CD14-positive monocyte (primary cell): ENCODE data around the gene SRC. TPM values are rescaled to one million over a fixed set of nuclear protein-coding genes. Genes with fewer than 3 reads are reported as not detected.

Experiments
- DNase-seq, 3 donors: peaks; one replicate each; pipeline ENCODE4 v3.0.0-alpha.2; 2011 to 2022
- H2AFZ ChIP-seq: 2 replicates; pipeline ENCODE4 v1.6.0; 2012; ENCODE audit warnings: mild to moderate bottlenecking, low read depth, low read length, inconsistent platforms; ENCODE audit not compliant: insufficient read depth, poor library complexity, severe bottlenecking
- H3K27ac ChIP-seq, 2 donors: 1 replicate in 1 of 2; 2 replicates in 1 of 2; pipeline ENCODE4 v1.5.1; 2012 to 2013; ENCODE audit warnings: low read length in 2 of 2, control low read depth in 1 of 2, inconsistent platforms in 1 of 2, low read depth in 1 of 2, mild to moderate bottlenecking in 1 of 2
- H3K27me3 ChIP-seq, 2 donors: one replicate each; pipeline versions ENCODE4 v1.6.0 to v1.6.1; 2011 to 2013; ENCODE audit warnings: low read length in 2 of 2; ENCODE audit not compliant: control insufficient read depth in 2 of 2, insufficient read depth in 2 of 2
- H3K36me3 ChIP-seq, 2 donors: replicated peaks in 1 of 2; 1 replicate in 1 of 2; 2 replicates in 1 of 2; pipeline versions ENCODE4 v1.5.1 to v1.6.1; 2012 to 2013; ENCODE audit warnings: low read length in 2 of 2, control low read depth in 1 of 2, inconsistent platforms in 1 of 2, mild to moderate bottlenecking in 1 of 2; ENCODE audit not compliant: insufficient read depth in 2 of 2, control insufficient read depth in 1 of 2
- H3K4me1 ChIP-seq, 2 donors: 1 replicate in 1 of 2; 2 replicates in 1 of 2; pipeline versions ENCODE4 v1.5.1 to v1.6.1; 2012 to 2013; ENCODE audit warnings: low read length in 2 of 2, control low read depth in 1 of 2, inconsistent platforms in 1 of 2, mild to moderate bottlenecking in 1 of 2, moderate library complexity in 1 of 2; ENCODE audit not compliant: insufficient read depth in 2 of 2, control insufficient read depth in 1 of 2
- H3K4me2 ChIP-seq: replicated peaks from 2 replicates; pipeline ENCODE3; 2012; ENCODE audit warnings: low read length, moderate library complexity, mild to moderate bottlenecking; ENCODE audit not compliant: poor library complexity, severe bottlenecking; ENCODE audit errors: extremely low read depth
- H3K4me3 ChIP-seq, 3 experiments: fragments of 200-600 bp in 1 of 3; sonication (generic) in 1 of 3; replicated peaks in 1 of 3; 1 replicate in 2 of 3; 2 replicates in 1 of 3; pipeline ENCODE4 v1.5.1; 2011 to 2013; ENCODE audit warnings: low read length in 3 of 3, mild to moderate bottlenecking in 3 of 3, control low read depth in 2 of 3, low read depth in 2 of 3, inconsistent platforms in 1 of 3, moderate library complexity in 1 of 3
- H3K79me2 ChIP-seq: 2 replicates; pipeline ENCODE4 v1.6.0; 2012; ENCODE audit warnings: mild to moderate bottlenecking, control low read depth, inconsistent platforms, low read length, moderate library complexity; ENCODE audit not compliant: insufficient read depth
- H3K9ac ChIP-seq: 2 replicates; pipeline ENCODE4 v1.6.0; 2017; ENCODE audit warnings: low read length, mild to moderate bottlenecking; ENCODE audit not compliant: insufficient read depth, poor library complexity, severe bottlenecking
- H3K9me3 ChIP-seq, 2 donors: replicated peaks in 1 of 2; 1 replicate in 1 of 2; 2 replicates in 1 of 2; pipeline versions ENCODE4 v1.5.1 to v1.6.1; 2012 to 2013; ENCODE audit warnings: low read length in 2 of 2, control low read depth in 1 of 2; ENCODE audit not compliant: control insufficient read depth in 1 of 2, insufficient read depth in 1 of 2
- H4K20me1 ChIP-seq: 2 replicates; pipeline ENCODE4 v1.6.0; 2012; ENCODE audit warnings: mild to moderate bottlenecking, low read length, control low read depth, moderate library complexity; ENCODE audit not compliant: insufficient read depth
- H3K27ac Mint-ChIP-seq, 7 donors: one replicate each; pipeline ENCODE4 v1.8.0; 2020; ENCODE audit warnings: mild to moderate bottlenecking in 7 of 7, mixed read lengths in 7 of 7, moderate library complexity in 6 of 7, inconsistent platforms in 2 of 7
- H3K27me3 Mint-ChIP-seq, 3 donors: one replicate each; pipeline ENCODE4 v1.8.0; 2021 to 2022; ENCODE audit warnings: low read depth in 3 of 3, mild to moderate bottlenecking in 3 of 3, mixed read lengths in 3 of 3, moderate library complexity in 3 of 3, inconsistent platforms in 1 of 3
- H3K36me3 Mint-ChIP-seq, 2 donors: one replicate each; pipeline ENCODE4 v1.8.0; 2020; ENCODE audit warnings: mixed read lengths in 2 of 2, inconsistent platforms in 1 of 2, mild to moderate bottlenecking in 1 of 2
- H3K4me1 Mint-ChIP-seq: one replicate; pipeline ENCODE4 v1.8.0; 2020; ENCODE audit warnings: mild to moderate bottlenecking, mixed read lengths
- H3K4me3 Mint-ChIP-seq, 2 donors: one replicate each; pipeline ENCODE4 v1.8.0; 2020; ENCODE audit warnings: mild to moderate bottlenecking in 2 of 2, mixed read lengths in 2 of 2, moderate library complexity in 1 of 2
- H3K9me3 Mint-ChIP-seq, 7 donors: one replicate each; pipeline ENCODE4 v1.8.0; 2020 to 2022; ENCODE audit warnings: mixed read lengths in 7 of 7, mild to moderate bottlenecking in 6 of 7, moderate library complexity in 6 of 7, inconsistent platforms in 2 of 7
- WGBS: methylation state at CpG from one replicate; pipeline ENCODE4 v1.1.5; 2013; ENCODE audit warnings: missing lambda C conversion rate; ENCODE audit not compliant: insufficient coverage; 5-methylcytosine and 5-hydroxymethylcytosine counted together
- intact Hi-C, 2 donors: fragments of 100-400 bp; cut with micrococcal nuclease; formaldehyde crosslinking; loops; one replicate each; pipeline versions ENCODE4 v1.15.0 to v1.15.1; 2023
- polyA plus RNA-seq, 3 donors: library from polyadenylated mRNA; depleted of rRNA in 1 of 3; unstranded in 2 of 3; stranded (reverse) in 1 of 3; fragments of 300-500 nt in 2 of 3; fragments of >200 nt in 1 of 3; fragmentation: Illumina TruSeq in 2 of 3; gene quantifications; 1 replicate in 2 of 3; 2 replicates in 1 of 3; pipeline ENCODE4 v1.2.3, GENCODE V29; 2012 to 2021
- TF ChIP-seq, protein P1 (sequence below): fragments of 200-600 bp; IDR thresholded peaks from one replicate; pipeline ENCODE4 v1.8.0; 2022; ENCODE audit warnings: antibody characterized with exemption, mild to moderate bottlenecking

SRC gene
- polyA plus RNA-seq, 3 donors, result 4.9 to 55.1 (median 6.8) TPM

DNA sequence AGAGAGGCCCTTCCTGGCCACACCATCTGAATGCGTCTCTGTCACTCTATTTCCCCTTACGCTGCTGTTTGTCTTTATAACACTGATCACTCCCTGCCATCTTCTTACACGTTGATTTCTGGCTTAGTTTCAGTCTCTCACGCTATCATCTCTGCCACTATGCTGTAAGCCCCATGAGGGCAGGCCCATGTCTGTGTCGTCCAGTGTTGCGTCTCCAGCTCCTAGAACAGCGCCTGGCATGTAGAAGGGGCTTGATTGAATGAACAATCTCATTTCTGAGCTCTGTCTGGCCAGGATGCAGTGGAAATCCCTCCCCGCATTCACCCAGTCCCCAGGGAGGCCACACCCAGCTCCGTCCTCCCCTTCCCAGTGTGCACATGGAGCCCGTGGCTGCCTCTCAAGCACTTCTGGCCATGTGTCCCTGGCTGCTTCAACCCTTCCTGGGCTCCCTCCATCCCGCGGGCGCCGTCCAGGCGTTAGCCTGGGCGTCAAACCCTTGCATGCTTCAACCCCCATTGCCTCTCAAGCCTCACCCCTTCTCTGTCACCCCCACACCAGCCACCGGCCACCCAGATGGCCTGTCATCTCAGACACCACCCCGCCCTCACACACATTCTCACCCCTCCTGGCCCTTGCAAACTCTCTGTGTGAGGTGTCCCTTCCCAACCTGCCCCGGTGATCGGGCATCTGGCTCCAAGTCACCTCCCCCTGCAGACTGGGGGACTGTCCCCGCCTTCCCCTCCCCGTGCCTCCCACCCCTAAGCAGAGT is 71.1 kb downstream of the SRC start:
- H3K4me1 Mint-ChIP-seq, result no peaks in the 10 kb centered on the region
- H2AFZ ChIP-seq, result no peak overlapping the region
- H3K9me3 Mint-ChIP-seq, result peaks cover 0 to 3% (median 0%) of the 10 kb centered on the region in 7 donors
- H3K36me3 ChIP-seq, result no peaks in the 10 kb centered on the region
- H3K4me2 ChIP-seq, result no peak overlapping the region
- DNase-seq, result no peak
- TF ChIP-seq, protein P1, sequence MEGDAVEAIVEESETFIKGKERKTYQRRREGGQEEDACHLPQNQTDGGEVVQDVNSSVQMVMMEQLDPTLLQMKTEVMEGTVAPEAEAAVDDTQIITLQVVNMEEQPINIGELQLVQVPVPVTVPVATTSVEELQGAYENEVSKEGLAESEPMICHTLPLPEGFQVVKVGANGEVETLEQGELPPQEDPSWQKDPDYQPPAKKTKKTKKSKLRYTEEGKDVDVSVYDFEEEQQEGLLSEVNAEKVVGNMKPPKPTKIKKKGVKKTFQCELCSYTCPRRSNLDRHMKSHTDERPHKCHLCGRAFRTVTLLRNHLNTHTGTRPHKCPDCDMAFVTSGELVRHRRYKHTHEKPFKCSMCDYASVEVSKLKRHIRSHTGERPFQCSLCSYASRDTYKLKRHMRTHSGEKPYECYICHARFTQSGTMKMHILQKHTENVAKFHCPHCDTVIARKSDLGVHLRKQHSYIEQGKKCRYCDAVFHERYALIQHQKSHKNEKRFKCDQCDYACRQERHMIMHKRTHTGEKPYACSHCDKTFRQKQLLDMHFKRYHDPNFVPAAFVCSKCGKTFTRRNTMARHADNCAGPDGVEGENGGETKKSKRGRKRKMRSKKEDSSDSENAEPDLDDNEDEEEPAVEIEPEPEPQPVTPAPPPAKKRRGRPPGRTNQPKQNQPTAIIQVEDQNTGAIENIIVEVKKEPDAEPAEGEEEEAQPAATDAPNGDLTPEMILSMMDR, result no peak
- H3K9ac ChIP-seq, result no peak overlapping the region
- H4K20me1 ChIP-seq, result no peaks in the 10 kb centered on the region
- WGBS, result 96% methylated on average over 17 of the region's 22 CpGs
- no peak overlapping the region for H3K4me3 ChIP-seq
- no peaks in the 10 kb centered on the region for H3K9me3 ChIP-seq
- H3K4me3 Mint-ChIP-seq, result no peak overlapping the region
- peaks cover 5 to 7% of the 10 kb centered on the region in 2 donors for H3K4me1 ChIP-seq
- H3K27me3 ChIP-seq, result peaks cover 0 to 20% of the 10 kb centered on the region in 2 donors
- peaks cover 11 to 18% (median 14%) of the 10 kb centered on the region in 3 donors for H3K27me3 Mint-ChIP-seq
- no peaks in the 10 kb centered on the region for H3K36me3 Mint-ChIP-seq
- intact Hi-C loops, result no loop called here
- H3K27ac ChIP-seq, result no peak overlapping the region
- H3K79me2 ChIP-seq, result no peaks in the 10 kb centered on the region
- no peak overlapping the region for H3K27ac Mint-ChIP-seq

DNA sequence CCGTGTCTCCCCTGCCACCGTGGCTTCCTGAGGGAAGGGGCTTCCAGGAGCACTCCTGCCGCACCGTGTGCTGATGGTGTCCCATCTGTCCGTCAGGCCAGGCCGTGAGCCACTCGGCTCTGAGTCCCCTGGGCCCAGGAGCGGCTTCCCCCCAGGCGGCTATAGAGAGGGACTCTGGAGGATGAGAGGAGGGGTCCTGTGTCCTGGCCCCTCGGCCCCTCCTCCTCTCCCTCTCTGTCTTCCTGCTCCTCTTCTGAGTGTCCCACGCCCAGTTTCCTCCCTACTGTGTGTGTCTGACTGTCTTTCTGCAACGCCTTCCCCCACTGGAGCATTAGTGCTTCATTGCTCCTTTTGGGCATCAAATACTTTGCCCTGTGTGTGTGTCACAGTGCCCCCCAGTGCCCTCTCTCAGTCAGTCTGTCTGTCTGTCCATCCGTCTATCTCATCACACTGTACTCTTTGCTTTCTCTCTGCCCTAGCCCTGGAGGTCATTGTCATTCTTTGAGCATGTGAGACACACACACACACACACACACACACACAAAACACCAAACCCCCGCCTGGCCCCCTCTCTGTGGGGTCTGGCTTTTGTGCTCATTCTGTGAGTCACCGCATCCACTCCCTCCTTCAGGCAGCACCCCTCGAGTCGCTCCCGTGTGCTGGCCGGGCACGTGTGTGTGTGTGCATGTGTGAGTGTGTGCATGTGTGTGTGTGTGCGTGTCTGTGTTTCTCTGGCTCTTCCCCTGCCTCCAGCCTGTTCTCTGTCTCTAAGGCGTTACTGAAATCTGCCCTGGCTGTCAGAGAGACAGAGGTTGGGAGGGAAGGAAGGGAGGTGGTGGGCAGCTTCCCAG is 71.9 kb downstream of the SRC start:
- no peak overlapping the region for H3K4me3 Mint-ChIP-seq
- H3K4me1 Mint-ChIP-seq, result no peaks in the 10 kb centered on the region
- H3K36me3 ChIP-seq, result no peaks in the 10 kb centered on the region
- H2AFZ ChIP-seq, result no peak overlapping the region
- TF ChIP-seq, protein P1, result no peak
- no peak overlapping the region for H3K4me3 ChIP-seq
- H3K27ac Mint-ChIP-seq, result no peak overlapping the region
- H3K4me2 ChIP-seq, result no peak overlapping the region
- no peaks in the 10 kb centered on the region for H4K20me1 ChIP-seq
- peaks cover 20 to 25% (median 20%) of the 10 kb centered on the region in 3 donors for H3K27me3 Mint-ChIP-seq
- H3K79me2 ChIP-seq, result no peaks in the 10 kb centered on the region
- H3K9me3 Mint-ChIP-seq, result peaks cover 0 to 3% (median 0%) of the 10 kb centered on the region in 7 donors
- no peaks in the 10 kb centered on the region for H3K36me3 Mint-ChIP-seq
- peaks cover 0 to 24% of the 10 kb centered on the region in 2 donors for H3K27me3 ChIP-seq
- no peaks in the 10 kb centered on the region for H3K9me3 ChIP-seq
- intact Hi-C loops, result no loop called here
- 79% methylated on average over 13 of the region's 22 CpGs for WGBS
- H3K4me1 ChIP-seq, result no peaks in the 10 kb centered on the region
- no peak overlapping the region for H3K9ac ChIP-seq
- no peak overlapping the region for H3K27ac ChIP-seq
- DNase-seq, result no peak
